LNCaP clone FGC (cell line): ENCODE results near the gene CPNE1.

Experiments
- DNase-seq: peaks from one replicate; pipeline ENCODE4 v3.0.0-alpha.2; 2011; ENCODE audit warnings: low read depth
- H3K4me3 ChIP-seq: 2 replicates; pipeline ENCODE4 v1.5.1; 2011; ENCODE audit warnings: mild to moderate bottlenecking, low read depth, low read length, control low read depth
- CTCF ChIP-seq: IDR thresholded peaks from 2 replicates; pipeline ENCODE4 v1.5.1; 2012; ENCODE audit warnings: mild to moderate bottlenecking; ENCODE audit not compliant: control insufficient read depth, insufficient read depth; ENCODE audit errors: extremely low read depth

CPNE1 gene

GRCh38 chr20:35611482-35611881 lies 53.2 kb downstream of the CPNE1 start:
- DNase-seq: no peak
- no peak for TF ChIP-seq CTCF
- no peak overlapping the region for H3K4me3 ChIP-seq

GRCh38 chr20:35610833-35611427 lies 53.8 kb downstream of the CPNE1 start:
- DNase-seq: no peak
- H3K4me3 ChIP-seq: no peak overlapping the region
- no peak for TF ChIP-seq CTCF

- DNase-seq: no peak
- H3K4me3 ChIP-seq: no peak overlapping the region
- no peak for TF ChIP-seq CTCF
These were observed 57.5 kb downstream of the CPNE1 start for GRCh38 chr20:35607003-35607735.

GRCh38 chr20:35606127-35606526 lies 58.6 kb downstream of the CPNE1 start:
- no peak for TF ChIP-seq CTCF
- DNase-seq: no peak
- no peak overlapping the region for H3K4me3 ChIP-seq

GRCh38 chr20:35604449-35604747 lies 60.3 kb downstream of the CPNE1 start:
- peak; percentile 27; the same call in 1 of the 2 replicates for TF ChIP-seq CTCF
- DNase-seq: no peak
- no peak overlapping the region for H3K4me3 ChIP-seq

- H3K4me3 ChIP-seq: no peak overlapping the region
- no peak for TF ChIP-seq CTCF
- DNase-seq: no peak
These were observed 60.8 kb downstream of the CPNE1 start for GRCh38 chr20:35603695-35604448.
